Ramos (cell line): ENCODE data around the gene CEMIP2.

Experiments
- in situ Hi-C: fragments of 300-500 bp; cut with MboI; formaldehyde crosslinking; loops from one replicate; pipeline ENCODE4 v1.14.3; 2022; ENCODE audit warnings: low sequenced_read_pairs; ENCODE audit not compliant: unreplicated experiment

Gene CEMIP2, protein sequence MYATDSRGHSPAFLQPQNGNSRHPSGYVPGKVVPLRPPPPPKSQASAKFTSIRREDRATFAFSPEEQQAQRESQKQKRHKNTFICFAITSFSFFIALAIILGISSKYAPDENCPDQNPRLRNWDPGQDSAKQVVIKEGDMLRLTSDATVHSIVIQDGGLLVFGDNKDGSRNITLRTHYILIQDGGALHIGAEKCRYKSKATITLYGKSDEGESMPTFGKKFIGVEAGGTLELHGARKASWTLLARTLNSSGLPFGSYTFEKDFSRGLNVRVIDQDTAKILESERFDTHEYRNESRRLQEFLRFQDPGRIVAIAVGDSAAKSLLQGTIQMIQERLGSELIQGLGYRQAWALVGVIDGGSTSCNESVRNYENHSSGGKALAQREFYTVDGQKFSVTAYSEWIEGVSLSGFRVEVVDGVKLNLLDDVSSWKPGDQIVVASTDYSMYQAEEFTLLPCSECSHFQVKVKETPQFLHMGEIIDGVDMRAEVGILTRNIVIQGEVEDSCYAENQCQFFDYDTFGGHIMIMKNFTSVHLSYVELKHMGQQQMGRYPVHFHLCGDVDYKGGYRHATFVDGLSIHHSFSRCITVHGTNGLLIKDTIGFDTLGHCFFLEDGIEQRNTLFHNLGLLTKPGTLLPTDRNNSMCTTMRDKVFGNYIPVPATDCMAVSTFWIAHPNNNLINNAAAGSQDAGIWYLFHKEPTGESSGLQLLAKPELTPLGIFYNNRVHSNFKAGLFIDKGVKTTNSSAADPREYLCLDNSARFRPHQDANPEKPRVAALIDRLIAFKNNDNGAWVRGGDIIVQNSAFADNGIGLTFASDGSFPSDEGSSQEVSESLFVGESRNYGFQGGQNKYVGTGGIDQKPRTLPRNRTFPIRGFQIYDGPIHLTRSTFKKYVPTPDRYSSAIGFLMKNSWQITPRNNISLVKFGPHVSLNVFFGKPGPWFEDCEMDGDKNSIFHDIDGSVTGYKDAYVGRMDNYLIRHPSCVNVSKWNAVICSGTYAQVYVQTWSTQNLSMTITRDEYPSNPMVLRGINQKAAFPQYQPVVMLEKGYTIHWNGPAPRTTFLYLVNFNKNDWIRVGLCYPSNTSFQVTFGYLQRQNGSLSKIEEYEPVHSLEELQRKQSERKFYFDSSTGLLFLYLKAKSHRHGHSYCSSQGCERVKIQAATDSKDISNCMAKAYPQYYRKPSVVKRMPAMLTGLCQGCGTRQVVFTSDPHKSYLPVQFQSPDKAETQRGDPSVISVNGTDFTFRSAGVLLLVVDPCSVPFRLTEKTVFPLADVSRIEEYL (N-terminal part only)

DNA sequence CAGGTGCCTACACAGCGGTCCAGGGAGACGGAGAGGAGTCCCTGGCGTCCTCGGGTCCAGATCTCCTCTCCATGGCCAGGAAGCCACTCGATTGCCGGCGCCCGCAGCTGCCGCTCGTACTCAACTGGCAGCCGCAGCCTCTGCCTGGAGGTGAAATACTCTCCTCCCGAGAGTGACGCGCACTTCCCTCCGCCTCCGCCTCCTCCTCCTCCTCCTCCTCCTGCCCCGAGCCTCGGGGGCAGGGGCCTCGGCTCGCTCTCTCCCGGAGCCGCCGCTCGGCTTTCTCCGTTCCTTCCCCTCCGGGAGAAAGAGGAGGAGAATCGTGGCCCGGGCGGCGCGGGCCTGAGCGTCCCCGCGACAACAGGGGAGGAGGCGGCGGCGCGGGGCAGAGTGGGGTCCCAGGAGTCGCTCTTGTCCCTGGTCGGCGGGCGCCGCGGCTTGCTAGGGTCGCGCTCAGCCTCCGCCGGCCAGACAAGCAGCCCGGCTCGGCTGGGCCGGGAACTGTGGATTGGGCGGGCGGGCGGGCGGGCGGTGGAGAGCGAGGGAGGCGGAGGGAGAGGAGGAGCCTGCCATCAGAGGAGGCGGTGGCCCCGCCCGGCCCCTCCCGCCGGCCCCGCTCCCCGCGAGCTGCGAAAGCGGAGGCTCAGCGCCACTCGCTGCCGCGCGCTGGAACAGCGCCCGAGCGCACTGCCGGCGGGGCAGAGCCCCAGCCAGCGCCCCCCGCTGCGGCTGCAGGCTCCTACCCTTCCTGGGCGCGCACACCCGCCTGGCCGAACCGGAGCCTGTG is at the start of gene CEMIP2:
CEMIP2 (minus strand) TSS at position 126 of the 787 bp plus-strand sequence. CDS start 18,140 bp downstream, outside the sequence.
- in situ Hi-C loops, result loop anchor here (10.0 to 25.0 kb wide), 2 partner anchors 164 to 481 kb away; no protein-coding TSS in a partner anchor

DNA sequence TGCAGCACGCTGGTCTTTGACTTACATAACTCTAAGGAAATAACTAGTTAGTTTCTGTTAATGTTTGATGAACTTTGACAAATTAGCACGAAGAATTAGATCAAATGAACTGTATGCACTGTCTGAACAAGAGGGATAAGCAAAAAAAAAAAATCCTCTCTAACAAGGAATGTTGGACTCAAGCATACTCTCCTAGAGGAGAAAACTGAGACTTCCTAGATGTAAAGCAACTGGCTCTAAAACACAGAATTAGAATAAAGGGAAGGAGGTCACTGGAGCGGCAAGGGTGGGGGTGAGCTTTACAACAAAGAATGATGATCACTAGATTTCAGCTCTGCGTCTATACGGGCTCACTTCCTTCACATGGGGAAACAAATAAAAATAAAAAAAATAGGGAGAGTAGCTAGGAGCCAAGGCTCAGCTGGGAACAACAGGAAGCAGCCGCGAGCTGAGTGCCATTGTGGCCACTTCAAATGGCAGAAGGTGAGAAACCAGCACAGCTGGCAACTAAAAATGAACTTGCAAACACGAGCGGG is 48.7 kb upstream of the CEMIP2 start:
- in situ Hi-C loops, result loop anchor here (25.0 kb wide), 1 partner anchor 445 kb away; no protein-coding TSS in a partner anchor

DNA sequence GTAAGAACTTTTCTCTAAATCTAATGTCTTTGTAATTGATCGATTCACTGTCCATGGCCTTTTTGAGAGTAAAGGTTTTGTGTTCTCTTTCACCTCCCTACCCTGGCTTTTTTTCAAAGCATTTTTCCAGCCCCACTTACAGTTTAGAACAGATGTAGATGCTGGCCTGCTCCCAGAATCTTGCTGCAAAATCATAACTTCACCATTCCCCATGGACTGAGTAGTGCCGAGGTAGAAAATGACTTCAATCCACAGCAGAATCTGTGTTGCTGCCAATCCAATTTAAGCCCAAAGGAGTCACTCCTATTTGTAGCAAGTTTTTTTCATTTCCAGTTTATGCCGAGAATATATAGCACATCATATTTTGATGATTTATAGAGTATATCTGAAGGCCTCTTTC is 46.5 kb upstream of the CEMIP2 start:
- in situ Hi-C loops, result loop anchor here (25.0 kb wide), 1 partner anchor 447 kb away; no protein-coding TSS in a partner anchor

DNA sequence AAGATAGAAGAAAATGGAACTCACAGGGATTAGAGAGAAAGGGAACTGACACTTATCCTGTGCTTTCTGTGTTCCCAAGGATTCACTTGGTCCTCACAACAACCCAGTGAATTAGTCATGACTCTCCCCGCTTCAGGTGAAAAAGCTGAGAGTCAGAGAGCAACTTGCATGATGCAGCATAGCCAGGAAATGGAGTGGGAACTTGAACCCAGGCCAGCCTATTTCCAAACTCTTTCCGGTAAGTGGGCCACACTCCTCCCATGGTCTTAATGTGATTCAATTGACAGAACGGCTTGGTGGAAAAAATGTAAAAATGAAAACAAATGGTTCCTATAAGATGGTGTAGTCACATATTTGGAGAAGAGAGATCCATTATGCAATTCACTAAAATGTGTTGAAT is 45.9 kb upstream of the CEMIP2 start:
- in situ Hi-C loops, result loop anchor here (25.0 kb wide), 1 partner anchor 448 kb away; no protein-coding TSS in a partner anchor

DNA sequence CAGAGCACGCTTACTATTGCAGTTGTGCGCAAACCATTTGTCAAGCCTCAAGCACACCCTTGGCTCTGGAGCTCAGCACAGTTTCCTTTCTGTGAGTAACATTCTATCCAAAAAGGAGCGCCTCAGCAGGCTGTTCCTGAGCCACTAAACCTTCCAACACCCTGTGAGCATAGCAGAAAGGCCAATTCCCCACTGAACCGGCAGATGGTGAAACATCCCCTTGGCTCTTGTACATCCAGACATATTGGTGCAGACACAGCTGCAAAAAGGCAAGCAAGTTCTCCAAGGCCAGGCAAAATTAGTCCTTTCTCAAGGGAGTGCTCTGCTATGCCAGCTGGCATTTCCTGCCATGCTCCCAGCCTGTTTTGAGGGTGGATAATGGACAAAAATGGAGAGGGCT is 44.1 kb upstream of the CEMIP2 start:
- in situ Hi-C loops, result loop anchor here (25.0 kb wide), 1 partner anchor 450 kb away; no protein-coding TSS in a partner anchor

DNA sequence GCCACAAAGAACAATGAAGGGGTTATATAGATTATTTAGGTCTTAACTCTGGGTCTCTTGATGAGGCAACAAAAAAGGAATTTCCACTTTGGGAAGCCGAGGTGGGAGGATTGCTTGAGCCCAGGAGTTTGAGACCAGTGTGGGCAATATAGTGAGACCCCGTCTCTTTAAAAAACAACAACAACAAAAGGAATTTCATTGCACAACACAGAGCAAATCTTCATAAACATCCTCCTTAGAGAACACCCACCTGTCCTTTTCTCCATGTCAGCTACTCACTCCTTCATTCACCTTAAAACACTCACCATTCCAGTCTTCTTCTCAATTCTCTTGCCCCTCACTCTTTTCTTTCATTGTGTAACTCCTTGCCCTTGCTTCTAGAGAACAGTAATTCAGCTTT is 39.8 kb upstream of the CEMIP2 start:
- in situ Hi-C loops, result loop anchor here (5.0 to 25.0 kb wide), 2 partner anchors 219 to 454 kb away; no protein-coding TSS in a partner anchor

DNA sequence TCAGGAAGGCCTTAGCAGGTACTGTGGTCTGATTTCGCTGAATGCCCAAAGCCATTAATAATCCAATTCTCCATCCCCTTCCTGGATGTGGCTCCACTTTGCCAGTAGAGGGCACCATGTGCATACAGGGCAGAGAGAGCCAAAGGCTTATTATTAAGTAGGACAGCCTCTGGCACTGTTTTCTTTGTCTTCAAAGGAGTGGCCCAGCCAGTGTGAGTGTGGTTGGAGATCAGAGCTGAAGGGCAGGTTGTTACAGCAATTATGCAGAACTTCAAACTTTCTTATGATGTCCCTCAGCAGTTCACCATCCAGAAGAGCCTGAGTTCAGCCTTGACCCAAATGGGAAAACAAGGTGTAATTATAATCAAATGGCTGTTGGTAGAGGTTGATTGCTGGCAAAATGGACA is 38.6 kb upstream of the CEMIP2 start:
- in situ Hi-C loops, result loop anchor here (5.0 to 25.0 kb wide), 2 partner anchors 220 to 455 kb away; no protein-coding TSS in a partner anchor

DNA sequence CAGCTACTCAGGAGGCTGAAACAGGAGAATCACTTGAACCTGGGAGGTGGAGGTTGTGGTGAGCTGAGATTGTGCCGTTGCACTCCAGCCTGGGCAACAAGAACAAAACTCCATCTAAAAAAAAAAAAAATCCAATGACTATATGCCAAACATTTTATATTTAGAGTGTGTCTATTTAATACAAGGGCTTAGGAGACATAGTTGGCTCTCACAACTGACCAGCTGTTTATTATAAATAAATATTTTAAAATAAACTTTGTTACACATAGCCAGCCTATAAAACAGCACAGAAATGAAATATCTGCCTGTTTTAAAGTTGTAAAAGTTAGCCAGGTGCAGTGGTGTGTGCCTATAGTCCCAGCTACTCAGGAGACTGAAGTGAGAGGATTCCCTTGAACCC is 36.8 kb upstream of the CEMIP2 start:
- in situ Hi-C loops, result loop anchor here (5.0 to 25.0 kb wide), 2 partner anchors 222 to 457 kb away; no protein-coding TSS in a partner anchor

DNA sequence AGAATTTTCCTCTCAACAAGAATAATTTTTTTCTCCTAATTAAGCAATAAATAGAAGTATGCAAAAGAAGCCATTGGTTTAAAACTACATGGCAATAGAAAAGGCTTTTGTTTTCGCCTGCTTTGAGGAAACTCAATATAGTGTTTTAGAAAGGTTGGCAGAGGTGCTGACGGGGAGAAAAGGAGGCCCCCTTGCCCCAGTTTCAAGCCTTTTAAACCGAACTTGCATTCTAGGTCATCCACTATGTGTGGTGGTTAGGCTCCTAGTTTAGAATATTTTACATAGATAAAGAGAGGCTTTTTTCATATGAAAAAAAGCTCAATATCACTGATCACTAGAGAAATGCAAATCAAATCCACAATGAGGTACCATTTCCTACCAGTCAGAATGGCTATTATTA is 33.5 kb upstream of the CEMIP2 start:
- in situ Hi-C loops, result loop anchor here (25.0 kb wide), 1 partner anchor 460 kb away; no protein-coding TSS in a partner anchor

DNA sequence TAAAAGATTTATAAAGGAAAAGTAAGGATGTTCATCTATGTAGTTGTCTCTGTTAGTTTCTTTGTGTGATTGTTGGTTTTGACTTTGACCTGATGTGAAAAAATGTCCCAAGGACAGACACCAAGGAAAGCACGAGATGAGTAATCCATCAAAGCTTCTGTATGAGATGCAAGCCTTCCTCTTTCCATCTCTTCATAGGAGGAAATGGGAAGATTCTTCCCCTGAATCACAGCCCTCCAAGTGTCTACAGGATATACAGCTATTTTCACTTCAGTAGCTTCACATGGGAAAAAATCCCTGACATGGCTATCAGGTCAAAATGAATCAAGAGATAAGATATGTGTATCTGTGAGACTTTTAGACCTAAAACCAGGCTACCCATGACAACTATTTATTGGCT is 29.0 kb upstream of the CEMIP2 start:
- in situ Hi-C loops, result no loop called here

DNA sequence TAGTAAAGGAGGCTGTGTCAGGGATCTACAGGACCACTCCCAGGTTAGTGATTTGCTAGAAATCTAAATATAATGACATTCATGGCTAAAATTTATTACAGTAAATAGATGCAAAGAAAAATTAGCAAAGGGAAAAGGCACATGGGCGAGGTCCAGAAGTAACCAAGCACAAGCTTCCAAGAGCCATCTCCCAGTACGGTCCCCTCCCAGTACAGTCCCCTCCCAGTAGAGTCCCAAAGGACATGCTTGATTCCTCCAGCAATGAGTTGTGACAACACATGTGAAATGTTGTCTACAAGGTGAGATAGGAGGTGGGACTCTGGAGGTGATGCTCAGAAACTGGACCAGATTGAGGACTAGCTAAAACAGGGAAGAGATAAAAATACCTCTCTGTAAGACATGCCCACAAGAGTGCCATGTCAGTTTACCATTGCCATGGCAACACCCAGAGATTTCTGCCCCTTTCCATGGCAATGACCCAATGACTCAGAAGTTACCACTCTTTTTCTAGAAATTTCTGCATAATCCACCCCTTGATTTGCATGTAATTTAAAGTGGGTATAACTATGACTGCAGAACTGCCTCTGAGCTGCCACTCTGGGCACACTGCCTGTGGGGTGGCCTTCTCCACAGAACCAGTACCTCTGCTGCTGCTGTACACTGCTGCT is 27.9 kb upstream of the CEMIP2 start:
- in situ Hi-C loops, result no loop called here

DNA sequence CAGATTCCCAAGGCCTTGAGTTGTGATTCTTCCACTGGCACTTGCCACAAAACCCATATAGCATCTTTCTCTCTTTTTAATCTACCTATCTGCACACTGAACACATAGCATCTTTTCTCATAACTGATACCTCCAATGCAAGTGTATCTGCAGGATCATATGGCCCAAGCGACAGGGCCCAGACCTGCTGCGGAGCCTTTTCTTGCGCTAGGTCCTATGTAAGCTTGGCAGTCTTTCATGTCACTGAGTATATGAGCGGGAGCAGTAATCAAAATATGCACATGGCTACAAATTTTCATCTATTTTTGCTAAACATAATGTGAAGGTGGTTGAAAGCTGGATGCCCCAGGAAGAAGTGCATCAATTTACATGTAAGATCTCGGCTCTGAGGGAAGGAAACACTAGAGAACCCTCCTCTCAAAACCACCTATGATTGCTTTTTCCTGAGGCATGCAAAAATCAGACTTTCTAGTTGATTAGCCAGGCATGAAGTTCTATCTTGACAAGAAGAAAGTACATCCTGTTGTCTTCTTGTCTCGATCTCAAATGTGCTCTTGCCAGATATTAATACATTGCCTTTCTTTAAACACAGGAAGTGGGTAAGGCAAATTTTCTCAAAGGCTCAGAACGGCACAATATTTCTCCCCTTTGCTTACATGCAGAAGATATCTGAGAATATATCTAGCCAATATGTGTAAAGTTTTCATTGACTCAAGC is 26.9 kb upstream of the CEMIP2 start:
- in situ Hi-C loops, result no loop called here

DNA sequence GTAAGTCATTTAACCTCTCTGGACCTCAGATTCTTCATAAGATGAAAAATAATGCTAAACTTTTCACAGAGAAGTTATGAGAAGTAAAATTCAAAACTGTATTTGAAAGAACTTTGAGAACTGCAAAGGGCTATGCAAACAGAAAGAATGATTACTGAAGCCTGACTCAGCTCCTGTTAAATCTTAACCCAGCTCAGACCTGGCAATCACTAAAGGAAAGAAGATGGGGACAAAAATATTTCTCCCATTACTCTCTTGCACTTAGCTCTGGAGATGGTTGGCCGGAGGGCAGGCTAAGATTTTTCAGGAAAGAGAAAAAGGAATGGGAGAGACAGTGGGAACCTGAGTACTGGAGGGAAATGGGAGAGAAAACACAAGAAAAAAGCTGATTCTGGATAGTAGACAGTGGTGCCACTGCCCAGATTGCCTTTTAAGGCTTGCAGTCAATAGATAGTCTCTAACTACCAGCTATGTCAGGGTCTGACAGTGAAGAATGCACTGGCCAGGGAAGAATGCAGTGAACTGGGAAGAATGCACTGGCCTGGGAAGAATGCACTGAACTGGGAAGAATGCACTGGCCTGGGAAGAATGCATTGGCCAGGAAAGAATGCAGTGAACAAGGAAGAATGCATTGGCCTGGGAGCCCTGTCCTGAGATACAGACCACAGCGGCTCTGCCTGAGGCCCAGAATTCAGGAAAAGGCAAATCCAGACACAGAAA is 25.2 kb upstream of the CEMIP2 start:
- in situ Hi-C loops, result no loop called here

DNA sequence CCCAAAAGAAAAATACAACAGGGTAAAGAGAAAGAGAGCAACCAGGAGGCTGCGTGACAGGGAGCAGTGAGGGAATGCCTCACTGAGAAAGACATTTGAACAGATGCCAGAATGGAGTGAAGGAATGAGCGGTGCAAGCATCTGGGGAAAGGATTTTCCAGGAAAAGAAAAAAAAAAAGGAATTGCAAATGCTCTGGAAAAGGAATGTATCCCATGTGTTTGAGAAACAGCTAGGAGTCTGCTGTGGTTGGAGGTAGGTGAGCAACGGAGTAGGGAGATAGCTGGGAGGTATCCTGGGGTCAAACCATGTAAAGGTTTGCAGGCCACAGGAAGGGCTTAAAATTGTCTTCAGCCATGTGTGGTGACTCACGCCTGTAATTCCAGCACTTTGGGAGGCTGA is 23.6 kb upstream of the CEMIP2 start:
- in situ Hi-C loops, result no loop called here

DNA sequence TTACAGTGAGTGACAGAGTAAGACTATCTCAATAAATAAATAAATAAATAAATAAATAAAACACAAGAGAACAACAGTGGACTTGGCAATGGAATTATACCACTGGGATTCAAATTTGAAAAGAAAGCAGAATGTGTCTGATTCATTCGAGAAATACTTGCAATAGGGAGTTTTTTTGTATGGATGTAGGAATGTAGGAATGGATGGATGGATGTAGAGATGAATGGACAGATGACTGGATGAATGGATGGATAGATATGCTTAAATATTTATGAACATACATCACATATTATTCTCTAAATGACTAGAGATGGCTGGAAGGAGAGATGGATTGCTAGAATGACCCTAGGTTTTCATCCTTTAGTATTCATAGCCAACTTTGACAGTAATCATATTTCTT is 22.0 kb upstream of the CEMIP2 start:
- in situ Hi-C loops, result no loop called here

DNA sequence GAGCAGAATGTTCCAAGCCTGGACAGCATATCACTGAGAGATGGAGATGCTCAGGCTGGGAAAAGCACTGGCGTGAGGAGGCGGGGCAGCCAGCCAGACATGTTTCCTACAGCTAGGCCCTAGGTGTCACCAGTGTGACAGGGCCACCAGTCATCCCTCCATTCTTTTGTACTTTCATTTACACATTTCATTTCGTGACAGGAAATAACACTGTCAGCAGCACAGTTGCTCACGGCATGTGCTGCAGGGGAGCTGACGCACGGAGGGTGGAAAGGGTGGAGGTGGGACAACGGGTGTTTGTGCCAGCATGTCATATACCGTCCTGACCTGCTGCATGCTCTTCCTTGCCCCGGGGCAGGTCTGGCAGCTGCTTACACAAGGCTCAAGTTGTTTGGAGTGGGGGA is 14.8 kb upstream of the CEMIP2 start:
- in situ Hi-C loops, result no loop called here

DNA sequence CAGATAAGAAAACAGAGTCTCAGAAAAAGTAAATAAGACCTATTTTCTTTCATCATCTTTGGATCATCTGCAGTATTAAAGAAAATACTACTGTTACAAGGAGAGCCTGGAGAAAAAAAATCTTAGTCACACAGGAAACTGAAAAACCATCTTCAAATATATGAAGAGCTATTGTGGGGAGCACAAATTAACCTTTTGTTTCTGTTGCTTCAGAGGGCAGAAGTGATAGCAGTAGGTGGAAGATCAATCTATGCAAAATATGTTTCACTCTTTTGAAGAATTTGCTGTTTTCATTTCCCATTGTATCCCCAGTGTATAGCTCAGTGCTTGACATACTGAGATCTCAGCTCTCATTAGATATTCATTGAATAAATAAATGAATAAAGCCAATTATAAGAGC is 13.1 kb upstream of the CEMIP2 start:
- in situ Hi-C loops, result no loop called here
